ENCODE results near the gene ARHGEF19.

- no peak for TF ChIP-seq CTCF (conservative IDR thresholded peaks at IDR 0.05)
- no peak for TF ChIP-seq EZH2 (IDR thresholded peaks at IDR 0.05; ENCODE audit: low read depth)
Measured at GRCh38 chr1:16245476-16246196, 33.2 kb upstream of the ARHGEF19 start.
